ENCODE data around the gene CNTNAP5. TPM values are rescaled to one million over a fixed set of nuclear protein-coding genes. Genes with fewer than 3 reads are reported as not detected.

The CNTNAP5 gene
- total RNA-seq, 1 experiment from 2014 or later, result not detected

GRCh38 chr2:124050833-124051497, 25.9 kb downstream of the CNTNAP5 start:
- no peak overlapping the region for H3K4me3 ChIP-seq (ENCODE audit: low read depth in 2 of 2, low read length in 2 of 2)
- POLR2A ChIA-PET, result no interaction called here

GRCh38 chr2:124053796-124054195, 28.7 kb downstream of the CNTNAP5 start:
- Histone ChIP-seq H3K4me1 (ENCODE audit: control insufficient read depth, insufficient read depth, low read length) (no peaks in the 10 kb centered on the region), H3K4me3 (ENCODE audit: low read depth in 2 of 2, low read length in 2 of 2) (no peak overlapping the region), H3K9me3 (ENCODE audit: control insufficient read depth, insufficient read depth, low read depth, low read length) (no peaks in the 10 kb centered on the region), H3K27ac (ENCODE audit: low read length) (no peak overlapping the region), H3K27me3 (ENCODE audit: control insufficient read depth, insufficient read depth, low read length) (no peaks in the 10 kb centered on the region), H3K36me3 (ENCODE audit: control insufficient read depth, insufficient read depth, low read length) (no peaks in the 10 kb centered on the region)
- in situ Hi-C loops (cut with HindIII; ENCODE audit: low pct_unique_long_range_greater_than_20kb, low sequenced_read_pairs), result no loop called here
- CTCF ChIA-PET, result no interaction called here
- TF ChIP-seq POLR2AphosphoS5 (IDR thresholded peaks at IDR 0.05; ENCODE audit: low read depth, low read length), result no peak
- TF ChIP-seq CTCF (IDR thresholded peaks at IDR 0.05), result no peak
- no peak for TF ChIP-seq TCF7L2 (IDR thresholded peaks at IDR 0.05; ENCODE audit: low read depth, low read length)
- no peak for TF ChIP-seq SIN3A (IDR thresholded peaks at IDR 0.05; ENCODE audit: borderline replicate concordance, insufficient read depth, low read depth, low read length)
- intact Hi-C loops (cut with micrococcal nuclease; ENCODE audit: unreplicated experiment), result no loop called here
- POLR2A ChIA-PET, result no interaction called here
- no peak for DNase-seq (ENCODE audit: low read depth, low spot score)
- BruUV-seq (replicated peaks), result no TSS peak
- no peak for ATAC-seq

More at GRCh38 chr2:124050833-124051497, 25.9 kb downstream of the CNTNAP5 start:
- no peaks in the 10 kb centered on the region for H3K36me3 ChIP-seq (ENCODE audit: control insufficient read depth, insufficient read depth, low read length)
- no peaks in the 10 kb centered on the region for H3K4me1 ChIP-seq (ENCODE audit: control insufficient read depth, insufficient read depth, low read length)
- H3K9me3 ChIP-seq (ENCODE audit: control insufficient read depth, insufficient read depth, low read depth, low read length), result no peaks in the 10 kb centered on the region
- intact Hi-C loops (cut with micrococcal nuclease; ENCODE audit: unreplicated experiment), result no loop called here
- in situ Hi-C loops (cut with HindIII; ENCODE audit: low pct_unique_long_range_greater_than_20kb, low sequenced_read_pairs), result no loop called here
- no peaks in the 10 kb centered on the region for H3K27me3 ChIP-seq (ENCODE audit: control insufficient read depth, insufficient read depth, low read length)
- TF ChIP-seq POLR2AphosphoS5 (IDR thresholded peaks at IDR 0.05; ENCODE audit: low read depth, low read length) (no peak), CTCF (IDR thresholded peaks at IDR 0.05) (no peak), TCF7L2 (IDR thresholded peaks at IDR 0.05; ENCODE audit: low read depth, low read length) (no peak), REST (IDR thresholded peaks at IDR 0.05; ENCODE audit: insufficient read depth in 1 of 2, low read depth in 2 of 2, low read length in 1 of 2) (no peak), SIN3A (IDR thresholded peaks at IDR 0.05; ENCODE audit: borderline replicate concordance, insufficient read depth, low read depth, low read length) (no peak)
- DNase-seq (ENCODE audit: low read depth, low spot score), result no peak
- CTCF ChIA-PET, result no interaction called here
- ATAC-seq, result no peak
- no peak overlapping the region for H3K27ac ChIP-seq (ENCODE audit: low read length)
- no TSS peak for BruUV-seq (replicated peaks)
